IMR-90 (cell line): Measurements from ENCODE around the gene LMBRD2. TPM values are rescaled to one million over a fixed set of nuclear protein-coding genes. Genes with fewer than 3 reads are reported as not detected.

Experiments used
- ATAC-seq: fragments of 200-7000 bp; cut with Tn5 transposase; 2 replicates; pipeline ENCODE4 v1.9.1; 2020; ENCODE audit warnings: low read depth, mild to moderate bottlenecking, moderate library complexity
- BruUV-seq: library from RNA; stranded (reverse); fragments of 400-500 nt; replicated peaks from 2 replicates; lab custom pipeline; 2021; lab: Mats Ljungman, UMichigan
- CTCF ChIA-PET: fragments of 300-600 bp; formaldehyde crosslinking; extraction: SDS; loops from one replicate; lab custom pipeline; 2021; ENCODE audit warnings: antibody characterized with exemption; lab: Yijun Ruan, JAX
- POLR2A ChIA-PET: fragments of 300-600 bp; sonication (Branson Sonifier 250); formaldehyde crosslinking; loops from one replicate; lab custom pipeline; 2022; ENCODE audit warnings: antibody characterized with exemption; ENCODE audit not compliant: unreplicated experiment; lab: Charles Lee
- DNase-seq: peaks from one replicate; pipeline ENCODE4 v3.0.0; 2013
- H2AFZ ChIP-seq: replicated peaks from 2 replicates; pipeline ENCODE3; 2013; ENCODE audit warnings: low read length, mild to moderate bottlenecking; ENCODE audit not compliant: poor library complexity
- H2AK5ac ChIP-seq: 2 replicates; pipeline ENCODE4 v1.6.1; 2013; ENCODE audit warnings: low read depth, low read length, inconsistent platforms
- H2AK9ac ChIP-seq: replicated peaks from 2 replicates; pipeline ENCODE3; 2013; ENCODE audit warnings: mild to moderate bottlenecking, low read depth, low read length, moderate library complexity; ENCODE audit not compliant: poor library complexity
- H2BK120ac ChIP-seq: 2 replicates; pipeline ENCODE4 v1.6.1; 2013; ENCODE audit warnings: low read depth, low read length, inconsistent platforms
- H2BK15ac ChIP-seq: 3 replicates; pipeline ENCODE4 v1.6.1; 2013; ENCODE audit warnings: low read depth, low read length, inconsistent platforms
- H2BK20ac ChIP-seq: 2 replicates; pipeline ENCODE4 v1.6.1; 2013; ENCODE audit warnings: low read depth, mild to moderate bottlenecking, inconsistent platforms, low read length, moderate library complexity
- H2BK5ac ChIP-seq: 2 replicates; pipeline ENCODE4 v1.6.1; 2013; ENCODE audit warnings: mild to moderate bottlenecking, low read depth, low read length, inconsistent platforms; ENCODE audit not compliant: poor library complexity, severe bottlenecking
- H3K14ac ChIP-seq: replicated peaks from 2 replicates; pipeline ENCODE4 v1.6.1; 2013; ENCODE audit warnings: low read depth, low read length, inconsistent platforms
- H3K18ac ChIP-seq: 2 replicates; pipeline ENCODE4 v1.6.1; 2013; ENCODE audit warnings: low read depth, low read length, control low read depth
- H3K23ac ChIP-seq: 2 replicates; pipeline ENCODE4 v1.6.1; 2013; ENCODE audit warnings: low read depth, low read length, inconsistent platforms
- H3K27ac ChIP-seq: 2 replicates; pipeline ENCODE4 v1.5.1; 2013; ENCODE audit warnings: mild to moderate bottlenecking, control low read depth, low read length; ENCODE audit not compliant: insufficient read depth
- H3K27me3 ChIP-seq: 2 replicates; pipeline ENCODE4 v1.6.1; 2013; ENCODE audit warnings: low read length; ENCODE audit not compliant: control insufficient read depth, insufficient read depth
- H3K36me3 ChIP-seq: 2 replicates; pipeline ENCODE4 v1.6.1; 2013; ENCODE audit warnings: low read length, mixed read lengths; ENCODE audit not compliant: control insufficient read depth, insufficient read depth
- H3K4ac ChIP-seq: 2 replicates; pipeline ENCODE4 v1.6.1; 2013; ENCODE audit warnings: low read depth, low read length, inconsistent platforms
- H3K4me1 ChIP-seq: 2 replicates; pipeline ENCODE4 v1.6.1; 2013; ENCODE audit warnings: low read length, mixed read lengths; ENCODE audit not compliant: control insufficient read depth, insufficient read depth
- H3K4me2 ChIP-seq: 2 replicates; pipeline ENCODE4 v1.6.1; 2013; ENCODE audit warnings: low read depth, mild to moderate bottlenecking, control low read depth, low read length, moderate library complexity
- H3K4me3 ChIP-seq: 2 replicates; pipeline ENCODE4 v1.5.1; 2013; ENCODE audit warnings: low read depth, mild to moderate bottlenecking, control low read depth, low read length, moderate library complexity; ENCODE audit not compliant: insufficient read depth
- H3K56ac ChIP-seq: 2 replicates; pipeline ENCODE4 v1.6.1; 2013; ENCODE audit warnings: low read length, inconsistent platforms; ENCODE audit not compliant: insufficient read depth; ENCODE audit errors: extremely low read depth
- H3K79me1 ChIP-seq, 2 experiments: 2 replicates each; pipeline ENCODE4 v1.6.1; 2013; ENCODE audit warnings: low read length in 2 of 2, inconsistent platforms in 1 of 2, low read depth in 1 of 2
- H3K9ac ChIP-seq: 2 replicates; pipeline ENCODE4 v1.6.1; 2013; ENCODE audit warnings: low read depth, low read length, control low read depth
- H3K9me1 ChIP-seq: 2 replicates; pipeline ENCODE4 v1.6.1; 2013; ENCODE audit warnings: low read length, inconsistent platforms; ENCODE audit not compliant: insufficient read depth
- H3K9me3 ChIP-seq: 2 replicates; pipeline ENCODE4 v1.6.1; 2013; ENCODE audit warnings: low read length; ENCODE audit not compliant: control insufficient read depth, insufficient read depth
- H4K20me1 ChIP-seq: 2 replicates; pipeline ENCODE4 v1.6.1; 2013; ENCODE audit warnings: low read length, inconsistent platforms; ENCODE audit not compliant: insufficient read depth
- H4K5ac ChIP-seq: 2 replicates; pipeline ENCODE4 v1.6.1; 2013; ENCODE audit warnings: mild to moderate bottlenecking, low read depth, low read length, control low read depth
- H4K8ac ChIP-seq, 2 experiments: 2 replicates each; pipeline ENCODE4 v1.6.1; 2013; ENCODE audit warnings: low read depth in 2 of 2, low read length in 2 of 2, control low read depth in 1 of 2, inconsistent platforms in 1 of 2
- H4K91ac ChIP-seq: 2 replicates; pipeline ENCODE4 v1.6.1; 2013; ENCODE audit warnings: low read depth, low read length, inconsistent platforms; ENCODE audit not compliant: insufficient read depth
- BHLHE40 ChIP-seq: fragments of 150-350 bp; IDR thresholded peaks from 2 replicates; pipeline ENCODE4 v1.6.1; 2016; ENCODE audit warnings: mild to moderate bottlenecking, low read depth, low read length
- CEBPB ChIP-seq: IDR thresholded peaks from 2 replicates; pipeline ENCODE4 v1.6.1; 2012; ENCODE audit warnings: low read depth, low read length, improper control_type of control experiment
- CHD1 ChIP-seq: IDR thresholded peaks from 2 replicates; pipeline ENCODE4 v1.6.1; 2012; ENCODE audit warnings: low read depth, low read length, improper control_type of control experiment
- CTCF ChIP-seq: conservative IDR thresholded peaks from 2 replicates; pipeline ENCODE4 v1.5.1; 2012; ENCODE audit warnings: mild to moderate bottlenecking, low read depth, low read length, improper control_type of control experiment
- ELK1 ChIP-seq: fragments of 150-350 bp; IDR thresholded peaks from 2 replicates; pipeline ENCODE4 v1.6.1; 2016; ENCODE audit warnings: low read depth, mild to moderate bottlenecking, low read length, moderate library complexity, borderline replicate concordance
- FOS ChIP-seq: fragments of 150-350 bp; IDR thresholded peaks from 2 replicates; pipeline ENCODE4 v1.6.1; 2016; ENCODE audit warnings: low read depth, low read length
- MAFK ChIP-seq: IDR thresholded peaks from 2 replicates; pipeline ENCODE4 v1.6.1; 2012; ENCODE audit warnings: low read depth, low read length, improper control_type of control experiment
- MAZ ChIP-seq: IDR thresholded peaks from 2 replicates; pipeline ENCODE4 v1.6.1; 2012; ENCODE audit warnings: low read depth, mild to moderate bottlenecking, low read length, improper control_type of control experiment, moderate library complexity, borderline replicate concordance
- MXI1 ChIP-seq: IDR thresholded peaks from 2 replicates; pipeline ENCODE4 v1.6.1; 2012; ENCODE audit warnings: low read depth, mild to moderate bottlenecking, low read length, moderate library complexity, borderline replicate concordance
- NFE2L2 ChIP-seq: fragments of 150-350 bp; IDR thresholded peaks from 2 replicates; pipeline ENCODE4 v1.6.1; 2016; ENCODE audit warnings: low read depth, mild to moderate bottlenecking, low read length
- POLR2A ChIP-seq: IDR thresholded peaks from 2 replicates; pipeline ENCODE4 v1.6.1; 2012; ENCODE audit warnings: mild to moderate bottlenecking, low read depth, low read length
- RAD21 ChIP-seq: IDR thresholded peaks from 2 replicates; pipeline ENCODE4 v1.6.1; 2012; ENCODE audit warnings: low read length, improper control_type of control experiment
- RCOR1 ChIP-seq: IDR thresholded peaks from 2 replicates; pipeline ENCODE4 v1.6.1; 2012; ENCODE audit warnings: mild to moderate bottlenecking, low read length, improper control_type of control experiment; ENCODE audit not compliant: insufficient replicate concordance
- RFX5 ChIP-seq: IDR thresholded peaks from 2 replicates; pipeline ENCODE4 v1.8.0; 2012; ENCODE audit warnings: low read depth, mild to moderate bottlenecking, low read length, moderate library complexity
- SMC3 ChIP-seq: fragments of 150-350 bp; IDR thresholded peaks from 2 replicates; pipeline ENCODE4 v1.6.1; 2016; ENCODE audit warnings: low read depth, mild to moderate bottlenecking, antibody characterized with exemption, low read length, moderate library complexity
- USF2 ChIP-seq: fragments of 150-350 bp; IDR thresholded peaks from 2 replicates; pipeline ENCODE4 v1.6.1; 2017; ENCODE audit warnings: mild to moderate bottlenecking, antibody characterized with exemption, low read length, low read depth
- WGBS, 2 experiments: methylation state at CpG; one replicate each; pipeline versions ENCODE4 v1.1.5 to v1.1.7; 2013; ENCODE audit warnings: missing lambda C conversion rate in 2 of 2; ENCODE audit not compliant: insufficient read length in 1 of 2; ENCODE audit errors: extremely low coverage in 2 of 2; 5-methylcytosine and 5-hydroxymethylcytosine counted together
- dilution Hi-C: fragments of 300-500 bp; cut with HindIII; formaldehyde crosslinking; loops from one replicate; pipeline ENCODE4 v1.14.3; 2018; ENCODE audit warnings: low sequenced_read_pairs; ENCODE audit not compliant: unreplicated experiment
- in situ Hi-C: fragments of 300-500 bp; cut with MboI; formaldehyde crosslinking; loops from 3 replicates; pipeline ENCODE4 v1.14.3; 2019; ENCODE audit warnings: low sequenced_read_pairs, inconsistent platforms, mixed read lengths
- intact Hi-C: fragments of 100-400 bp; cut with micrococcal nuclease; formaldehyde crosslinking; loops from 2 replicates; pipeline ENCODE4 v1.10.0; 2022
- polyA plus RNA-seq, 3 experiments: library from polyadenylated mRNA; depleted of rRNA; stranded (reverse); fragments of >200 nt; gene quantifications; 2 replicates each; pipeline ENCODE4 v1.2.3, GENCODE V29; 2012; ENCODE audit warnings: low replicate concordance in 1 of 3
- total RNA-seq: library from RNA; depleted of rRNA; stranded (reverse); fragments of >200 nt; gene quantifications from 2 replicates; pipeline ENCODE4 v1.2.3, GENCODE V29; 2012

Gene LMBRD2
- total and polyA plus RNA-seq, 2 of the 4 experiments (the other 2 are of a cell fraction), result 1.8 to 5.2 TPM

- Histone ChIP-seq H2BK20ac (no peak overlapping the region), H3K14ac (no peak overlapping the region), H3K27me3 (no peaks in the 10 kb centered on the region), H3K23ac (no peak overlapping the region), H3K9me1 (no peaks in the 10 kb centered on the region), H3K56ac (no peak overlapping the region), H3K27ac (no peak overlapping the region), H2BK5ac (no peak overlapping the region), H3K4me1 (no peaks in the 10 kb centered on the region), H4K8ac (no peak overlapping the region), H4K20me1 (no peaks in the 10 kb centered on the region), H2AFZ (no peak overlapping the region), H3K9ac (no peak overlapping the region), H4K5ac (no peak overlapping the region), H3K79me1 (no peaks in the 10 kb centered on the region), H3K4me2 (no peak overlapping the region), H3K9me3 (no peaks in the 10 kb centered on the region), H2BK15ac (no peak overlapping the region), H3K36me3 (no peaks in the 10 kb centered on the region), H2AK9ac (no peak overlapping the region), H3K4ac (no peak overlapping the region), H2BK120ac (no peak overlapping the region), H4K91ac (no peak overlapping the region), H3K18ac (no peak overlapping the region), H2AK5ac (no peak overlapping the region), H3K4me3 (no peak overlapping the region)
- DNase-seq, result no peak
- dilution Hi-C loops, result no loop called here
- no peak for ATAC-seq
- TF ChIP-seq POLR2A (no peak), FOS (no peak), ELK1 (no peak), CEBPB (no peak), RAD21 (no peak), SMC3 (no peak), CHD1 (no peak), CTCF (no peak), RFX5 (no peak), MAFK (no peak), NFE2L2 (no peak), MXI1 (no peak), MAZ (no peak), USF2 (no peak), BHLHE40 (no peak), RCOR1 (no peak)
- in situ Hi-C loops, result no loop called here
- POLR2A ChIA-PET, result no interaction called here
- CTCF ChIA-PET, result no interaction called here
- WGBS, 2 experiments, result 40% methylated on average over 1 of the region's 5 CpGs; no CpG with 5 or more reads in 1 of the 2 experiments
- BruUV-seq, result no TSS peak
- intact Hi-C loops, result no loop called here
Measured at GRCh38 chr5:36056422-36056821, 95.3 kb downstream of the LMBRD2 start.
